ENCODE results near the gene AHSP. TPM values are rescaled to one million over a fixed set of nuclear protein-coding genes. Genes with fewer than 3 reads are reported as not detected.

The AHSP gene
- total RNA-seq, 1 donor from 2014 or later = not detected

- Histone ChIP-seq H3K4me3 (no peak overlapping the region), H3K9me3 (replicated peaks) (no peaks in the 10 kb centered on the region), H3K4me1 (peaks cover 38% of the 10 kb centered on the region), H3K36me3 (no peaks in the 10 kb centered on the region), H3K27me3 (ENCODE audit: low read depth) (peaks cover 36% of the 10 kb centered on the region), H3K27ac (replicated peaks) (no peak overlapping the region)
- intact Hi-C loops (cut with micrococcal nuclease) = no loop called here
- no peak for TF ChIP-seq CTCF (IDR thresholded peaks at IDR 0.05; ENCODE audit: borderline replicate concordance)
- DNase-seq = no peak
Measured at GRCh38 chr16:31484491-31485171, 43.1 kb upstream of the AHSP start.

GRCh38 chr16:31485571-31485970 is 42.1 kb upstream of the AHSP start:
- peaks cover 29% of the 10 kb centered on the region for H3K4me1 ChIP-seq
- TF ChIP-seq CTCF (IDR thresholded peaks at IDR 0.05; ENCODE audit: borderline replicate concordance) = no peak
- intact Hi-C loops (cut with micrococcal nuclease) = no loop called here
- no peaks in the 10 kb centered on the region for H3K9me3 ChIP-seq (replicated peaks)
- peaks cover 36% of the 10 kb centered on the region for H3K27me3 ChIP-seq (ENCODE audit: low read depth)
- no peak overlapping the region for H3K4me3 ChIP-seq
- no peak for DNase-seq
- H3K36me3 ChIP-seq = peaks cover 1% of the 10 kb centered on the region
- no peak overlapping the region for H3K27ac ChIP-seq (replicated peaks)

- intact Hi-C loops (cut with micrococcal nuclease) = no loop called here
- no peak for TF ChIP-seq CTCF (IDR thresholded peaks at IDR 0.05; ENCODE audit: borderline replicate concordance)
- DNase-seq = no peak
Measured at GRCh38 chr16:31486045-31486444, 41.7 kb upstream of the AHSP start.

GRCh38 chr16:31487071-31487719 is 40.5 kb upstream of the AHSP start:
- intact Hi-C loops (cut with micrococcal nuclease) = no loop called here
- Histone ChIP-seq H3K9me3 (replicated peaks) (no peaks in the 10 kb centered on the region), H3K27ac (replicated peaks) (no peak overlapping the region), H3K4me1 (peaks cover 20% of the 10 kb centered on the region), H3K27me3 (ENCODE audit: low read depth) (peaks cover 36% of the 10 kb centered on the region), H3K36me3 (peaks cover 16% of the 10 kb centered on the region), H3K4me3 (peak overlapping the region; percentile 73)
- no peak for DNase-seq
- no peak for TF ChIP-seq CTCF (IDR thresholded peaks at IDR 0.05; ENCODE audit: borderline replicate concordance)

More at GRCh38 chr16:31486045-31486444, 41.7 kb upstream of the AHSP start:
- Histone ChIP-seq H3K4me1 (peaks cover 24% of the 10 kb centered on the region), H3K27me3 (ENCODE audit: low read depth) (peaks cover 36% of the 10 kb centered on the region), H3K9me3 (replicated peaks) (no peaks in the 10 kb centered on the region), H3K27ac (replicated peaks) (no peak overlapping the region), H3K36me3 (peaks cover 6% of the 10 kb centered on the region), H3K4me3 (no peak overlapping the region)

- Histone ChIP-seq H3K27ac (replicated peaks) (no peak overlapping the region), H3K4me3 (peak overlapping the region; percentile 73), H3K27me3 (ENCODE audit: low read depth) (peaks cover 36% of the 10 kb centered on the region), H3K4me1 (peaks cover 20% of the 10 kb centered on the region), H3K9me3 (replicated peaks) (no peaks in the 10 kb centered on the region), H3K36me3 (peaks cover 21% of the 10 kb centered on the region)
- peak; percentile 37 for DNase-seq
- no peak for TF ChIP-seq CTCF (IDR thresholded peaks at IDR 0.05; ENCODE audit: borderline replicate concordance)
- intact Hi-C loops (cut with micrococcal nuclease) = no loop called here
Measured at GRCh38 chr16:31487720-31488467, 39.8 kb upstream of the AHSP start.

Measured in left ventricle myocardium inferior (tissue), 1 donor.